Mesothelial cell of epicardium (in vitro differentiated cells): ENCODE measurements around the gene TMEM41A. TPM values are rescaled to one million over a fixed set of nuclear protein-coding genes. Genes with fewer than 3 reads are reported as not detected.
"Not testable (repeated sequence)": the region's sequence is repeated elsewhere in the genome, so short reads cannot be mapped to it uniquely, and the experiment has no call there.

ENCODE experiments used
- DNase-seq, 2 experiments: peaks; one replicate each; pipeline ENCODE4 v3.0.0; 2021; ENCODE audit warnings: low spot score in 2 of 2; ENCODE audit not compliant: unreplicated experiment in 2 of 2
- H3K27ac Mint-ChIP-seq: 2 replicates; pipeline ENCODE4 v1.8.0; 2021; ENCODE audit warnings: mixed read lengths
- H3K27me3 Mint-ChIP-seq: 2 replicates; pipeline ENCODE4 v1.8.0; 2021; ENCODE audit warnings: low read depth, mixed read lengths
- H3K36me3 Mint-ChIP-seq: 2 replicates; pipeline ENCODE4 v1.8.0; 2021; ENCODE audit warnings: mixed read lengths
- H3K4me1 Mint-ChIP-seq: 2 replicates; pipeline ENCODE4 v1.8.0; 2021; ENCODE audit warnings: mixed read lengths
- H3K4me3 Mint-ChIP-seq: 2 replicates; pipeline ENCODE4 v1.8.0; 2021; ENCODE audit warnings: mild to moderate bottlenecking, moderate library complexity, mixed read lengths
- H3K9me3 Mint-ChIP-seq: 2 replicates; pipeline ENCODE4 v1.8.0; 2021; ENCODE audit warnings: mixed read lengths
- CTCF ChIP-seq: fragments of 200-600 bp; sonication (generic); IDR thresholded peaks from one replicate; pipeline ENCODE4 v1.5.0; 2021; ENCODE audit warnings: antibody characterized with exemption; ENCODE audit not compliant: unreplicated experiment
- total RNA-seq: library from RNA; stranded (reverse); gene quantifications from 3 replicates; pipeline ENCODE4 v1.2.1, GENCODE V29; 2021

TMEM41A gene
- total RNA-seq, 1 donor from 2014 or later, result 27.3 TPM

- Mint-ChIP-seq H3K9me3 (no peaks in the 10 kb centered on the region), H3K36me3 (peaks cover 40% of the 10 kb centered on the region), H3K4me3 (no peak overlapping the region), H3K27ac (no peak overlapping the region), H3K4me1 (no peaks in the 10 kb centered on the region), H3K27me3 (no peaks in the 10 kb centered on the region)
- DNase-seq, result no peak
- no peak for TF ChIP-seq CTCF
Observed at GRCh38 chr3:185473290-185473815, 25.5 kb downstream of the TMEM41A start.

- Mint-ChIP-seq H3K27me3 (no peaks in the 10 kb centered on the region), H3K36me3 (peaks cover 53% of the 10 kb centered on the region), H3K27ac (no peak overlapping the region), H3K9me3 (no peaks in the 10 kb centered on the region), H3K4me3 (no peak overlapping the region), H3K4me1 (no peaks in the 10 kb centered on the region)
- no peak for TF ChIP-seq CTCF
- no peak for DNase-seq
Observed at GRCh38 chr3:185470323-185470722, 28.5 kb downstream of the TMEM41A start.

GRCh38 chr3:185469542-185469941 lies 29.3 kb downstream of the TMEM41A start:
- Mint-ChIP-seq H3K27ac (no peak overlapping the region), H3K27me3 (no peaks in the 10 kb centered on the region), H3K36me3 (peaks cover 54% of the 10 kb centered on the region), H3K4me1 (no peaks in the 10 kb centered on the region), H3K4me3 (no peak overlapping the region), H3K9me3 (no peaks in the 10 kb centered on the region)
- DNase-seq, result no peak
- TF ChIP-seq CTCF, result no peak

- not testable (repeated sequence) for DNase-seq, H3K4me3 Mint-ChIP-seq, H3K4me1 Mint-ChIP-seq, H3K9me3 Mint-ChIP-seq, H3K27ac Mint-ChIP-seq, H3K27me3 Mint-ChIP-seq
- peaks cover 51% of the 10 kb centered on the region for H3K36me3 Mint-ChIP-seq
Observed at GRCh38 chr3:185466123-185466522, 32.7 kb downstream of the TMEM41A start.

GRCh38 chr3:185465471-185465870 lies 33.4 kb downstream of the TMEM41A start:
- no peaks in the 10 kb centered on the region for H3K27me3 Mint-ChIP-seq
- no peak for TF ChIP-seq CTCF
- no peaks in the 10 kb centered on the region for H3K4me1 Mint-ChIP-seq
- no peak for DNase-seq
- H3K9me3 Mint-ChIP-seq, result no peaks in the 10 kb centered on the region
- peaks cover 50% of the 10 kb centered on the region for H3K36me3 Mint-ChIP-seq
- H3K27ac Mint-ChIP-seq, result no peak overlapping the region
- no peak overlapping the region for H3K4me3 Mint-ChIP-seq

- peak; percentile 43 for TF ChIP-seq CTCF
- Mint-ChIP-seq H3K27me3 (no peaks in the 10 kb centered on the region), H3K27ac (no peak overlapping the region), H3K4me1 (no peaks in the 10 kb centered on the region), H3K36me3 (peaks cover 39% of the 10 kb centered on the region), H3K4me3 (no peak overlapping the region), H3K9me3 (peaks cover 3% of the 10 kb centered on the region)
- no peak for DNase-seq
Observed at GRCh38 chr3:185460719-185461350, 38.0 kb downstream of the TMEM41A start.
